ENCODE data around the gene GSTA1.
"Not testable (repeated sequence)": the region's sequence is repeated elsewhere in the genome, so short reads cannot be mapped to it uniquely, and the experiment has no call there.

Gene GSTA1

DNA sequence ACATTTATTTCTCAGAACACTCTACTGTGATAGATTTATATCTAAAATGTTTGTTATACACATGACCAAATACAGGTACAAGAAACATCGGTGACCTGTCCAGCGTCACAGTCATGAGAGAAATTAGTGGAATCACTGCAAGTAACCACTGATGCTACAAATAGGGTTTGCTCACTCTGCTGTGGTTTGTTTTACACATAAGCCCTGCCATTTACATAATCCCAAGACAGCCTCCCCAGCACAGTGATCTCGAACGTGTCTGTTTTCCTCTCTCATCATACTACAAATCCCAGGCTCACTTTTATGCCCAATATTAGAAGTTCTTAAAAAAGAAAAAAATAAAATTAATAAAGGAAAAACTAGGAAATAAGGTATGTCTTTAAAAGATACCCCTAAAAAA lies 6.2 kb upstream of the GSTA1 start:
- DNase-seq (ENCODE audit: low read depth in 1 of 2, low spot score in 1 of 2): not testable (repeated sequence)

DNA sequence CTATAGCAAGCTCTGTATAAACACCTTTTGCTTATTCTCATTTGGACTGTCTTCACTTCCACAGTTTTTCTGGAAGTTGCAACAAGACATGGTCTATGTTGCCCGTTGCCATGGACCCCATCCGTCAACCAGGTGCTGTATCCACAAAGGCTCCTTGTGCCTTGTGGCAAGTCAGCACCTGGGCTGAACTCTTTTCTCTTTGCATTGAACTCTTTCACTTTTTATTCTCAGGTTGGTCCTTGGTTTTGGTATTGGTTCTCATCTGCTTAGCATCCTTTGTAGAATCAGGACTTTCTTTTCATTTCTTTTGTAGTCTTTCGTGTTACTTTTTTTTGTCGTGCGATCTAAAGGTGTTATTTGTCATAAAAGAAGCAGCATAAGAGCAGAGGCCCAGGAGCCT lies 5.0 kb upstream of the GSTA1 start:
- no peak for DNase-seq (ENCODE audit: low read depth in 1 of 2, low spot score in 1 of 2)

DNA sequence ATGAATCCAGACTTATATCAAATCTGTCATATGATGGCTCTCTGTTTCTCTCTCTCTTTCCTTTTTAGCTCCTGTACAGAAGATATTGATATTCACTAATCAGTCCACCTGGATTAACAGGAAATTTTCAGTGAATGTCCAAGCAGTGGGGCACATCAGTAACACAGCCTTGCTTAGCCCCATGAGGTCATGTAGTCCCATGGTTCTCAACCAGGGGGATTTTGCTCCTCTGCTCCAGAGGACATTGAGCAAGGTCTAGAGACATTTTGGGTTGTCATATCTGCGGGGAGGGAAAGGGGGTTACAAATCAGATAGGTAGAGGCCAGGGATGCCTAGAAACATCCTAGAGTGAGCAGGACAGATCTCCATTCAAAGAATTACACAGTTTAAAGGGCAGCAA lies 810 bp downstream of the GSTA1 start:
- DNase-seq (ENCODE audit: low read depth in 1 of 2, low spot score in 1 of 2): no peak

DNA sequence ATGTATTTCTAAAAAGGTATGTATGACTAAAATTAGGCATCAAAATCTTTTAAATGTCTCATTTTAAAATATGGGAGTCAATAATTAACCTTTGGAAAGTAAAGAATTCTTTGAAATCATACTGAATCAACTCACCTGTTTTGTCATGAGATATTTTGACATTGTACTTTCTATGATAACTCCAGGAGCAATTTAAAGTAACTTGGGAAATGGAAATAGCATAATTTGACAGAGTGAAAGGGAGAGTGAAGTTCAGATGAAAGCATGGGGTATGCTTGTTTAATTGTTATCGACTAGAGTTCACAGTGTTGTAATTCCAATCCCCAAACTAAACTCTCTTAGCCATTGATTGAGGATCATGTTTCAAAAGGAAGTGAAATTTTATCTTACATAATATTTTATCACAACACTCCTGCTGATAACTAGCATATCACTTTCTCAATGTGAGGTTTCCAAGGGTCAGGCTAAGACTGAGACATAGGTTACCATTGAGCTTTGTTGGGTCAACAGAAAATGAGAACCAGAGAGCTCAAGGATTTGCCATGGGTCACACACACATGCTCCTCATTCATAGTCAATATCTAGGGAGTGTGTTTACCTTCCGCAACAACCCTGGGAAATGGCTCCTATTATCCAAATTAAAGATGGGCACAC lies 2.3 kb downstream of the GSTA1 start:
- DNase-seq (ENCODE audit: low read depth in 1 of 2, low spot score in 1 of 2): no peak

DNA sequence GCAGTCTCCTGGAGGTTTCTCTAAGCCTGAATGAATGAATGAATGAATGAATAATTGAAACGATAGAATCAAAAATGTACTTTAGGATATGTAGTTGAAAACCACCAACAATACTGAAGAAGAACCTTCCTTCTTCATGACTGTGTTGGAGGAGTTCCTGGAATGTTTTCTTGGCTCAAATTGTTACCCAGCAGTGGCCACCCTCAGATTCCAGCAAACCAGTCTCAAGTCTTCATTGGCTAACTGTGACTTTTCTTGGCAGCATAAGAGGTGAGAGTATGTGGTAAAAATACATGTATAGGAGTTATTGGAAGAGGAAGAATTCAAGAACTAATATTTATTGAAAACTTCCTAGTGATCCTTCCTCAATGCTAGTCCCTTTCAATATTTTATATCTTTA lies 4.3 kb downstream of the GSTA1 start:
- DNase-seq (ENCODE audit: low read depth in 1 of 2, low spot score in 1 of 2): not testable (repeated sequence)

DNA sequence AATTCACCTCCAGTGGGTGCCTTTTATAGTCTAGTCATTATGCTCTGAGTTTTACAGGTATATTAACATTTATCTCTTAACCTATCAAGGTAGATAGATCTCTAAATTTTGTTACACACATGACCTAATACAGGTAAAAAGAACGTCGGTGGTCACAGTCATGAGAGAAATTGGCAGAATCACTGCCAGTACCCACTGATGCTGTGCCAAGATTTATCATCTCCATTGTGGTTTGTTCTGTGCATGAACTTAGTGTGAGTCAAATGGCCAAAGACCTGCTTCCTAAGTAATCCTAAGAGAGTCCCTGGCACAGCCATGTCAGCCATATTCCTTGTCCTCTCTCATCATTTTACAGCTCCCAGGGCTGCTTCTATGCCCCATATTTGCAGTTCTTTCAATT lies 9.2 kb downstream of the GSTA1 start:
- not testable (repeated sequence) for DNase-seq (ENCODE audit: low read depth in 1 of 2, low spot score in 1 of 2)

DNA sequence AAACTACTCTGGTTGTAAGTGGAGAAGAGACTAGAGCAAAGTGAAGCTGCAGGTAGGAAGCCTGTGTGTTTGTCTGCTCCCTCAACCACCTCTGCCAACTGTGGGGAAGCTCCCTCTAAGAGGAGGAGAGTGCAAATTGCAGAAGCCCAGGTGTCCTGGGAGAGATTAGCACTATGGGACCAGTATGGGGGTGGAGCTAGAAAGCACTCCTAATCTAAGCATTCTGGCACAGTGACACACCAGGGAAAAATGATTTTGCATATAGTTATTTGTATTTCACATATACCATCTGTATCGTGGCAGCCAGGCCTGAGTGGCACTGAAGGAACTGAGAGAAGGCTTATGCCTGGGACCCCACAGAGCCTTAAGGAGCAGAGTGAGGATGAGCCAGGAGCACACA lies 12.8 kb downstream of the GSTA1 start:
- no peak for DNase-seq (ENCODE audit: low read depth in 1 of 2, low spot score in 1 of 2)

DNA sequence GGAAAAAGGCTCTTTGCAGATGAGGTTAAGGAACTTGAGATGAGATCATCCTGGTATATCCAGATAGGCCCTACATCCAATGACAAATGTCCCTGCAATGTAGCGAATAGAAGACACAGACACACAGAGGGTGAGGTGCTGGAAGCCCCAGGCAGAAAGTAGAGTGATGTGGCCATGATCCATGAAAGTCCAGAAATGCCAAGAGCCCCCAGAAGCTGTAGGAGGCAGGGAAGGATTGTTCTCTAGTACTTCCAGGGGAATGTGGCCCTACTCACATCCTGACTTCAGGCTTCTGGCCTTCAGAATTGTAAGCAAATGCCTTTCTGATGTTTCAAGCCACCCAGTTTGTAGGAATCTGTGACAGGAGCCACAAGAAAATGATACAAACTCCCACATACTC lies 14.0 kb downstream of the GSTA1 start:
- not testable (repeated sequence) for DNase-seq (ENCODE audit: low read depth in 1 of 2, low spot score in 1 of 2)

DNA sequence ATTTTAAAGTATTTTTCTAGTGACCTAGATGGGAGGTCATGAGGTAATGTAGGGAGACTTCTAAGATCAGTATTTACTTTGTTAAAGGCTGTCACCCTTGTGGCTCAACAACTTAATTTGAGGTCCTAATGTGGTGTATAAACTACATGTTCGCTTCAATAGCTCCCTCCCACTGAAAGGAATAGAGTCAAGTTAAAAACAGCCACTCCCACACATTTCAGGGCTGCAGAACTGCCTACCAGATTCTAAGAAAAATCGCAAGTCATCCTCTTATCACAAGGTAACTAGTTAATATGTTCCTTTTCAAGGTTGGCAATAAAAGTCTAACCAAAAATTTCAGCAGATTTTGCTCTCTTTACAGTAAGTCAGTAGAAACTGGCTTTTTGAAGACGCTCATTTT lies 15.1 kb downstream of the GSTA1 start:
- no peak for DNase-seq (ENCODE audit: low read depth in 1 of 2, low spot score in 1 of 2)

DNA sequence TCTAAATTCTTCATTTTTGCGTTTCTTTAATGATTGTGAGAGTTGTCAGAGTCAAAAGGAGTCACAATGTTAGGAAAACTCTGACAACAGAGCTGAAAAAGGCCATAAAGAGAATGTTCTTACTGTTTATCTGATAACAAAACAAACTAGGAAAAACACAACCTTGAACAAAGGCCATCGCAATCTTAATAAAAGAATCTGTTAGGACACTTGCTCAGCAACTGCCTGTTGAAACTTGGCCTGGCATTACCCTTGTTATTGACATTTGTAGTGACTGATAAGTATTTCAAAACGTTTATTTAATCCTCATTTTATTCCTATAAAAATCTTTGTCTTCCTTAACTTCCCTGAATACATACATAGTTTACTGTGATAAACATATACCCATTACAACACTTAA lies 15.7 kb downstream of the GSTA1 start:
- DNase-seq (ENCODE audit: low read depth in 1 of 2, low spot score in 1 of 2): no peak

DNA sequence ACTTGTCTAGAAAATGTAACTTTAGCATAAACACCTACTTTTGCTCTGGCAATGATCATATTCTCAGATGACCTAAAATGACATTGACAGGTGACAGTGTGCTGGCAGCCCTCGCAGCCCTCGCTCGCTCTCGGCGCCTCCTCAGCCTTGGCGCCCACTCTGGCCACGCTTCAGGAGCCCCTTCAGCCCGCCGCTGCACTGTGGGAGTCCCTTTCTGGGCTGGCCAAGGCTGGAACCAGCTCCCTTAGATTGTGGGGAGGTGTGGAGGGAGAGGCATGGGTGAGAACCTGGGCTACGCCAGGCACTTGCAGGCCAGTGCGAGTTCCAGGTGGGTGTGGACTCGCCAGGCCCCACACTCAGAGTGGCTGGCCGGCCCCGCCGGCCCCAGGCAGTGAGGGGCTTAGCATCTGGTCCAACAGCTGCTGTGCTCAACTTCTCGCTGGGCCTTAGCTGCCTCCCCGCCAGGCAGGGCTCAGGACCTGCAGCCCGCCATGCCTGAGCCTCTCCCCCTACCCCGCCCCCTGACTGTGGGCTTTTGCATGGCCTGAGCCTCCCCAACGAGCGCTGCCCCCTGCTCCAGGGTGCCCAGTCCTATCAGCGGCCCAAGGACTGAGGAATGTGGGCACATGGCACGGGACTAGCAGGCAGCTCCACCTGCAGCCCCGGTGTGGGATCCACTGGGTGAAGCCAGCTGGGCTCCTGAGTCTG lies 17.2 kb downstream of the GSTA1 start:
- no peak for DNase-seq (ENCODE audit: low read depth in 1 of 2, low spot score in 1 of 2)

DNA sequence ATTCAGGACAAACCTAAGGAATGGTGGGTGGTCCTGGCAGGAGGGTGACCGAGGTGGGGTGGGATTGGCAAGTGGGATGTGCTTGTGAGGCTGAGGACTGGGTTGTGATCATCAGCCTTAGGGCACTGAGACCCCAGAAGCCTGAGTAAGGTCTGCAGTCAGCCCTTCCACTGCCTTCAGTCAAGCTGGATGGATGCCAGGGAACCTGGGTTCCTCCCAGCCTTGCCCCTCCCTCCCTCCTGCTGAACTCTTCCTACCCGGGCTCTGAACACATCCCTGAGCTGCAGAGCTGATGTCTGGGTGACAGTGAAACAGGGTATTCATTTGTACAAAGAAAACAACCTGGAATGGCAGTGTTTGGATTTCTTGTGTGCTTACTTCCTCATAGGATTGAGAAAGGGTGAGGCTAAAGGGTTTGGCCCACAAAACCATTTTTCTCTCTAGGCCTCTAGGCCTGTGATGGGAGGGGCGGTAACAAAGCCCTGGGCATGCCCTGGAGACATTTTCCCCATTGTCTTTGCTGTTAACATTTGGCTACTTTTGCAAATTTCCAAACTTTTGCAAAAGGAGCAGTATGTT lies 20.8 kb downstream of the GSTA1 start:
- DNase-seq (ENCODE audit: low read depth in 1 of 2, low spot score in 1 of 2): not testable (repeated sequence)

DNA sequence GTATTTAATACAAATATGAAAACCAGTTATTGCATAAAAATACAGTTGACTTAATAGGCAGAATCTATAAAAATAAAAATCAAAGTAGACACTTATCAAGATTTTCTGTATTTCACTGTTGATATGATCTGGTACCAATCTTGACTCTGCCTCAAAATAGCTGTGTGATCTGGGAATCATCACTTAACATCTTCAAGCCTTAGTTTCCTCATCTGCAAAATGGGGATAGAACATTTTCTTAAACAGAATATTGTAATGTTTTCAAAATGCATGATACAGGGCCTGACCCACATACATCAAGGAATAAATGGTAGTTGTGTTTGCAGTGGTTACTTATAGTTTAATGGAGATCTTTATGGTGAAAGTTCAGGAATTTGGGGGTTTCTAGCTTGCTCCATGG lies 21.4 kb downstream of the GSTA1 start:
- DNase-seq (ENCODE audit: low read depth in 1 of 2, low spot score in 1 of 2): not testable (repeated sequence)

DNA sequence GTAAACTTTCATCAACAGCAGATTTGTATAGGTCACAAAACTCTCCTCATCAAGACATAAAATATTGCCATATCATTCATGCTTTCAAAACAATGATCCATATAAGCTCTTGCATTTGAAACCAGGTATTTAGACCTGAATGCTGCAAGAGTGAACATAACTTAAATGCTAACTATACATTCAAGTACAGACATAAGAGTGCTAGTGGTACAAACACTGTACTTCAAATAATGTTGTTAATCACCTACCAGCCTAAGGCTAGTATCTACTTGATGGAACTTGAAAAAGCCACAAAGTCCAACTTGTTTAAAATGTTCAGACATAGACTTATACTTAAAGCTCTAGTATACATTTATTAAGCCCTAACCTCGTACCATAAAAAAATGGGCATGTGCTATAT lies 24.4 kb downstream of the GSTA1 start:
- DNase-seq (ENCODE audit: low read depth in 1 of 2, low spot score in 1 of 2): no peak

DNA sequence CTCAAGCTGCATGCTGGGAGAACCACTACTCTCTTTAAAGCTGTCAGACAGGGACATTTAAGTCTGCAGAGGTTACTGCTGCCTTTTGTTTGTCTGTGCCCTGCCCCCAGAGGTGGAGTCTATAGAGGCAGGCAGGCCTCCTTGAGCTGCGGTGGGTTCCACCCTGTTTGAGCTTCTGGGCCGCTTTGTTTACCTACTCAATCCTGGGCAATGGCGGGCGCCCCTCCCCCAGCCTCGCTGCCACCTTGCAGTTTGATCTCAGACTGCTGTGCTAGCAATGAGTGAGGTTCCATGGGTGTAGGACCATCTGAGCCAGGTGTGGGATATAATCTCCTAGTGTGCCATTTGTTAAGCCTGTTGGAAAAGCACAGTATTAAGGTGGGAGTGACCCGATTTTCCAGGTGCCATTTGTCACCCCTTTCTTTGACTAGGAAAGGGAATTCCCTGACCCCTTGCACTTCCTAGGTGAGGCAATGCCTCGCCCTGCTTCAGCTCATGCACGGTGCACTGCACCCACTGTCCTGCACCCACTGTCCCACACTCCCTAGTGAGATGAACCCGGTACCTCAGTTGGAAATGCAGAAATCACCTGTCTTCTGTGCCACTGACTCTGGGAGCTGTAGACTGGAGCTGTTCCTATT lies 26.8 kb downstream of the GSTA1 start:
- not testable (repeated sequence) for DNase-seq (ENCODE audit: low read depth in 1 of 2, low spot score in 1 of 2)

DNA sequence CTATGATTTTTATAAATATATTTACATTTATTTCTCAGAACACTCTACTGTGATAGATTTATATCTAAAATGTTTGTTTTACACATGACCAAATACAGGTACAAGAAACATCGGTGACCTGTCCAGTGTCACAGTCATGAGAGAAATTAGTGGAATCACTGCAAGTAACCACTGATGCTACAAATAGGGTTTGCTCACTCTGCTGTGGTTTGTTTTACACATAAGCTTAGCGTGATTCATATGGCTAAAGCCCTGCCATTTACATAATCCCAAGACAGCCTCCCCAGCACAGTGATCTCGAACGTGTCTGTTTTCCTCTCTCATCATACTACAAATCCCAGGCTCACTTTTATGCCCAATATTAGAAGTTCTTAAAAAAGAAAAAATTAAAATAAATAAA lies 34.2 kb downstream of the GSTA1 start:
- DNase-seq (ENCODE audit: low read depth in 1 of 2, low spot score in 1 of 2): not testable (repeated sequence)

DNA sequence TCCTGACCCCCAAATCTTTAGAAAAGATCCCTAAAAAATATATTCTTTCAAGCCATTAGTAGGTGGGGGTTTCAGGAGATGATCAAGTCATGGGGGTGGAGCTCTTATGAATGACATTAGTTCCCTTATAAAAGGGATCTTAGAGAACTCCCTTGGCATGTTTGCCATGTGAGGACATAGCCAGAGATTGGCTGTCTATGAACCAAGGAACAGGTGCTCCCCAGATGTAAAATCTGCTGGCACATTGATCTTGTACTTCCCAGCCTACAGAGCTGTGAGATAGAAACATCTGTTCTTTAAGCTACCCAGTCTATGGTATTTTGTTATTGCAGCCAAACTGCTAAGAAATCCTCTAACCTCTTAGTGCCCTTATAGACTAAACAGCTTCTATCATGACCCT lies 36.0 kb downstream of the GSTA1 start:
- DNase-seq (ENCODE audit: low read depth in 1 of 2, low spot score in 1 of 2): not testable (repeated sequence)

DNA sequence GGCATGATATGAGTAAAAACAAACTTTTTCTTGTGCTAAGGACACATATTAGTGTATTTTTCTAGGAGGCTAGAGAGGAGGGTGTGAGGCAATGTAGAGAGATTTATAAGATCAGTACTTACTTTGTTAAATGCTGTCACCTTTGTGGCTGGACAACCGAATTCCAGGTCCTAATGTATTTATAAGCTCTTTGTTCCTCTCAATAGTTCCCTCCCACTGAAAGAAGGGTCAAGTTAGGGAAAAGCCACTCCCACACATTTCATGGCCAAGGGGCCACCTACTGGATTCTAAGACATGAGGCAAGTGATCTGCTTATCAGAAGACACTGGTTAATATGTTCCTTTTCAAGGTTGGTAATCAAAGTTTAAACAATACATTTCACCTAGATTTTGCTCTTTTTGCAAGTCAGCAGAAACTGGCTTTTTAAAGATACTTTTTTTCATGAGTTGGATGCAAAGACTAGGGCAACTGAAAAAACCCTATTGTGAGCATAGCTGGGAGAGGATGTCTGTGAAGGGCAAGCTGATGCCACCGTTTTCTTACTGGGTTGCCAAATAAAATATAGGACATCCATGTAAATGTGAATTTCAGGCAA lies 40.2 kb downstream of the GSTA1 start, which contains the start of gene GSTA2:
Gene GSTA2, minus strand, starts transcription at position 154 of the 595 bp plus-strand sequence. CDS start 5,528 bp downstream, outside the sequence.
- not testable (repeated sequence) for DNase-seq (ENCODE audit: low read depth in 1 of 2, low spot score in 1 of 2)

DNA sequence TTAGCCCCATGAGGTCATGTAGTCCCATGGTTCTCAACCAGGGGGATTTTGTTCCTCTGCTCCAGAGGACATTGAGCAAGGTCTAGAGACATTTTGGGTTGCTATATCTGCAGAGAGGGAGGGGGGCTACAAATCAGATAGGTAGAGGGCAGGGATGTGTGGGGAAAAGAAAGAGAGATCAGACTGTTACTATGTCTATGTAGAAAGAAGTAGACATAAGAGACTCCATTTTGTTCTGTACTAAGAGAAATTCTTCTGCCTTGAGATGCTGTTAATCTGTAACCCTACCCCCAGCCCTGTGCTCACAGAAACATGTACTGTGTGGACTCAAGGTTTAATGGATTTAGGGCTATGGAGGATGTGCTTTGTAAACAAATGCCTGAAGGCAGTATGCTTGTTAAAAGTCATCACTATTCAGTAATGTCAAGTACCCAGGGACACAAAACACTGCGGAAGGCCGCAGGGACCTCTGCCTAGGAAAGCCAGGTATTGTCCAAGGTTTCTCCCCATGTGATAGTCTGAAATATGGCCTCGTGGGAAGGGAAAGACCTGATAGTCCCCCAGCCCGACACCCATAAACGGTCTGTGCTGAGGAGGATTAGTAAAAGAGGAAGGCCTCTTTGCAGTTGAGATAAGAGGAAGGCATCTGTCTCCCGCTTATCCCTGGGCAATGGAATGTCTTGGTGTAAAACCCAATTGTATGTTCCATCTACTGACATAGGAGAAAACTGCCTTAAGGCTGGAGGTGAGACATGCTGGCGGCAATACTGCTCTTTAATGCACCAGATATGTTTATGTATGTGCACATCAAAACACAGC lies 41.7 kb downstream of the GSTA1 start:
- DNase-seq (ENCODE audit: low read depth in 1 of 2, low spot score in 1 of 2): not testable (repeated sequence)

DNA sequence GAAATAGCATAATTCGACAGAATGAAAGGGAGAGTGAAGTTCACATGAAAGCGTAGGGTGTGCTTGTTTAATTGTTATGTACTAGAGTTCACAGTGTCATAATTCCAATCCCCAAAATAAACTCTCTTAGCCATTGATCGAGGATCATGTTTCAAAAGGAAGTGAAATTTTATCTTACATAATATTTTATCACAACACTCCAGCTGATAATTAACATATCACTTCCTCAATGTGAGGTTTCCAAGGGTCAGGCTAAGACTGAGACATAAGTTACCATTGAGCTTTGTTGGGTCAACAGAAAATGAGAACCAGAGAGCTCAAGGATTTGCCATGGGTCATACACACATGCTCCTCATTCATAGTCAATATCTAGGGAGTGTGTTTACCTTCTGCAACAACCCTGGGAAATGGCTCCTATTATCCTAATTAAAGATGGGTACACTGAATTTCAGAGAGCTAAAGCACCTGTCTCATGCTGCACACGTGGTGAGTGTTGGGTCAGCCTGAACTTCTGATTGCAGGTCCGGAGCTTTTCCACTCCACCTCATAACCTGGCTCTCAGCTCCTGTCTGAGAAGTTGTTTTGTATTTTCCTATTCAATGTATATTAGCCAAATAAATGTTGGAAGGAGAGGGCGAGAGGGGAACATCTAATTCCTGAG lies 43.4 kb downstream of the GSTA1 start:
- DNase-seq (ENCODE audit: low read depth in 1 of 2, low spot score in 1 of 2): no peak

Data from activated T-helper 1 cell treated with anti-CD3 and anti-CD28 coated beads, Interleukin-2, amount 50 U/mL, for 16 hours (primary cell).